ENCODE results near the gene FAM149B1. TPM values are rescaled to one million over a fixed set of nuclear protein-coding genes. Genes with fewer than 3 reads are reported as not detected.
"Not testable (repeated sequence)": the region's sequence is repeated elsewhere in the genome, so short reads cannot be mapped to it uniquely, and the experiment has no call there.

The FAM149B1 gene
- total RNA-seq (2014; rRNA removed; shearing (Covaris generic)): 10.1 and 12.4 TPM in 2 replicates

GRCh38 chr10:73167783-73168464 lies at the start of gene FAM149B1, which contains the start of gene ECD:
Gene FAM149B1, plus strand, starts transcription at chr10:73168119. Its CDS starts 221 bp downstream, at chr10:73168340.
Gene ECD, minus strand, starts transcription at chr10:73168008. Its CDS starts 4,071 bp downstream, at chr10:73163937.
- H3K27ac ChIP-seq: peak within 1 kb of the TSS; percentile 64
- H3K9me3 ChIP-seq (replicated peaks): no peaks in the 10 kb centered on the region
- H3K4me1 ChIP-seq: no peaks in the 10 kb centered on the region
- H3K36me3 ChIP-seq: peaks cover 8% of the 10 kb centered on the region
- H3K27me3 ChIP-seq: no peaks in the 10 kb centered on the region
- H3K4me3 ChIP-seq: peak within 1 kb of the TSS; percentile 91
- peak; percentile 93 to 94 for DNase-seq

- DNase-seq: no peak
- no peak overlapping the region for H3K4me3 ChIP-seq
- no peaks in the 10 kb centered on the region for H3K27me3 ChIP-seq
- H3K4me1 ChIP-seq: no peaks in the 10 kb centered on the region
- no peaks in the 10 kb centered on the region for H3K9me3 ChIP-seq (replicated peaks)
- no peak overlapping the region for H3K27ac ChIP-seq
- no peaks in the 10 kb centered on the region for H3K36me3 ChIP-seq
Observed at GRCh38 chr10:73119457-73119856, 48.5 kb upstream of the FAM149B1 start.

GRCh38 chr10:73119952-73120351 lies 48.0 kb upstream of the FAM149B1 start:
- H3K27me3 ChIP-seq: no peaks in the 10 kb centered on the region
- no peaks in the 10 kb centered on the region for H3K4me1 ChIP-seq
- H3K36me3 ChIP-seq: 0 out of 2 replicates have a peak, but pooled peaks cover 2% of the 10 kb centered on the region
- H3K27ac ChIP-seq: no peak overlapping the region
- no peak overlapping the region for H3K4me3 ChIP-seq
- H3K9me3 ChIP-seq (replicated peaks): no peaks in the 10 kb centered on the region
- DNase-seq: no peak

GRCh38 chr10:73126343-73126742 lies 41.6 kb upstream of the FAM149B1 start:
- peaks cover 19% of the 10 kb centered on the region for H3K36me3 ChIP-seq

GRCh38 chr10:73131301-73131700 lies 36.6 kb upstream of the FAM149B1 start:
- H3K4me3 ChIP-seq: no peak overlapping the region
- no peaks in the 10 kb centered on the region for H3K27me3 ChIP-seq
- peaks cover 61% of the 10 kb centered on the region for H3K36me3 ChIP-seq
- H3K27ac ChIP-seq: no peak overlapping the region
- DNase-seq: no peak
- no peaks in the 10 kb centered on the region for H3K9me3 ChIP-seq (replicated peaks)
- H3K4me1 ChIP-seq: no peaks in the 10 kb centered on the region

More at GRCh38 chr10:73126343-73126742, 41.6 kb upstream of the FAM149B1 start:
- no peaks in the 10 kb centered on the region for H3K27me3 ChIP-seq
- H3K9me3 ChIP-seq (replicated peaks): no peaks in the 10 kb centered on the region
- no peak overlapping the region for H3K4me3 ChIP-seq
- H3K27ac ChIP-seq: no peak overlapping the region
- no peak for DNase-seq
- H3K4me1 ChIP-seq: no peaks in the 10 kb centered on the region

GRCh38 chr10:73131913-73132686 lies 35.8 kb upstream of the FAM149B1 start:
- no peak overlapping the region for H3K4me3 ChIP-seq
- no peaks in the 10 kb centered on the region for H3K9me3 ChIP-seq (replicated peaks)
- no peaks in the 10 kb centered on the region for H3K27me3 ChIP-seq
- H3K27ac ChIP-seq: no peak overlapping the region
- no peaks in the 10 kb centered on the region for H3K4me1 ChIP-seq
- H3K36me3 ChIP-seq: peaks cover 67% of the 10 kb centered on the region
- DNase-seq: no peak

GRCh38 chr10:73134727-73135126 lies 33.2 kb upstream of the FAM149B1 start:
- H3K4me3 ChIP-seq: no peak overlapping the region
- no peaks in the 10 kb centered on the region for H3K27me3 ChIP-seq
- no peaks in the 10 kb centered on the region for H3K4me1 ChIP-seq
- H3K36me3 ChIP-seq: peaks cover 85% of the 10 kb centered on the region
- DNase-seq: no peak
- H3K9me3 ChIP-seq (replicated peaks): no peaks in the 10 kb centered on the region
- no peak overlapping the region for H3K27ac ChIP-seq

GRCh38 chr10:73136627-73137026 lies 31.3 kb upstream of the FAM149B1 start:
- no peak overlapping the region for H3K4me3 ChIP-seq
- H3K27ac ChIP-seq: no peak overlapping the region
- no peaks in the 10 kb centered on the region for H3K27me3 ChIP-seq
- DNase-seq: no peak
- no peaks in the 10 kb centered on the region for H3K9me3 ChIP-seq (replicated peaks)
- H3K4me1 ChIP-seq: no peaks in the 10 kb centered on the region
- H3K36me3 ChIP-seq: peaks cover 88% of the 10 kb centered on the region

GRCh38 chr10:73139251-73139650 lies 28.7 kb upstream of the FAM149B1 start:
- H3K4me3 ChIP-seq: no peak overlapping the region
- DNase-seq: no peak
- peaks cover 74% of the 10 kb centered on the region for H3K36me3 ChIP-seq
- no peaks in the 10 kb centered on the region for H3K9me3 ChIP-seq (replicated peaks)
- H3K4me1 ChIP-seq: no peaks in the 10 kb centered on the region
- no peak overlapping the region for H3K27ac ChIP-seq
- H3K27me3 ChIP-seq: no peaks in the 10 kb centered on the region

- Histone ChIP-seq H3K4me3 (no peak overlapping the region), H3K27me3 (no peaks in the 10 kb centered on the region), H3K9me3 (replicated peaks) (no peaks in the 10 kb centered on the region), H3K27ac (no peak overlapping the region), H3K36me3 (peaks cover 66% of the 10 kb centered on the region), H3K4me1 (no peaks in the 10 kb centered on the region)
- DNase-seq: no peak
Observed at GRCh38 chr10:73141603-73142002, 26.3 kb upstream of the FAM149B1 start.

GRCh38 chr10:73150633-73151413 lies 17.1 kb upstream of the FAM149B1 start:
- not testable (repeated sequence) for H3K4me3 ChIP-seq; H3K27me3 ChIP-seq; DNase-seq; H3K9me3 ChIP-seq (replicated peaks); H3K27ac ChIP-seq; H3K4me1 ChIP-seq
- H3K36me3 ChIP-seq: peaks cover 63% of the 10 kb centered on the region

GRCh38 chr10:73152009-73152408 lies 15.9 kb upstream of the FAM149B1 start:
- H3K4me1 ChIP-seq: no peaks in the 10 kb centered on the region
- DNase-seq: no peak
- H3K9me3 ChIP-seq (replicated peaks): 0 out of 2 replicates have a peak, but pooled peaks cover 2% of the 10 kb centered on the region
- no peak overlapping the region for H3K27ac ChIP-seq
- H3K4me3 ChIP-seq: no peak overlapping the region
- no peaks in the 10 kb centered on the region for H3K27me3 ChIP-seq
- peaks cover 71% of the 10 kb centered on the region for H3K36me3 ChIP-seq

- H3K4me1 ChIP-seq: no peaks in the 10 kb centered on the region
- no peak for DNase-seq
- no peaks in the 10 kb centered on the region for H3K9me3 ChIP-seq (replicated peaks)
- H3K27me3 ChIP-seq: no peaks in the 10 kb centered on the region
- H3K4me3 ChIP-seq: no peak overlapping the region
- no peak overlapping the region for H3K27ac ChIP-seq
- peaks cover 75% of the 10 kb centered on the region for H3K36me3 ChIP-seq
Observed at GRCh38 chr10:73156054-73156453, 11.9 kb upstream of the FAM149B1 start.

GRCh38 chr10:73159038-73159648 lies 8.8 kb upstream of the FAM149B1 start:
- peak; percentile 37 to 75 for DNase-seq
- Histone ChIP-seq H3K27me3 (no peaks in the 10 kb centered on the region), H3K4me1 (no peaks in the 10 kb centered on the region), H3K27ac (no peak overlapping the region), H3K9me3 (replicated peaks) (no peaks in the 10 kb centered on the region), H3K36me3 (peaks cover 72% of the 10 kb centered on the region), H3K4me3 (no peak overlapping the region)

All from SJCRH30 (cell line).